T-helper 2 cell treated with Interferon-gamma antibody and Interleukin-4, amounts not matched to agents 100 ng/mL and 5 ng/mL, for 36 hours (primary cell): ENCODE data around the gene SCN7A. TPM values are rescaled to one million over a fixed set of nuclear protein-coding genes. Genes with fewer than 3 reads are reported as not detected.

Experiments used
- intact Hi-C: fragments of 100-400 bp; cut with micrococcal nuclease; formaldehyde crosslinking; loops from one replicate; pipeline ENCODE4 v1.15.1; 2023
- total RNA-seq: library from RNA; stranded (reverse); gene quantifications from 2 replicates; pipeline ENCODE4 v1.2.3, GENCODE V29; 2022

Gene SCN7A
- total RNA-seq, 1 donor from 2014 or later: not detected

DNA sequence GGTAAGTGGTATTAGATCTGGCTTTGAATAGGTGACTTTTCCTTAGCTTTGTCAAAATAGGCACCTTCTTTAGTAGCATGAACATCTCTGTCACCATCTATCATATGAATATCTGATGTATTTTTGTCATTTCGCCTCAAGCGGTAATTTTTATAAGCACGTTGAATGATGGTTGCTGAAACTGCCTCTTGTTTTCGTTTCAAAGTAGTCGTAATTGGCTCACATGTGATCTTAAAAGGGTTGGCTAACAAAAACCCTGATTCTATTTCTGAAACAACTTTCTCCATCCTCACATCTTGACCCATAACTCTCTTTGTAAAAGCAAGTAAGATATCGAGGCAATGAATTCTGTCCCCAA lies 88.5 kb downstream of the SCN7A start:
- intact Hi-C loops: no loop called here

DNA sequence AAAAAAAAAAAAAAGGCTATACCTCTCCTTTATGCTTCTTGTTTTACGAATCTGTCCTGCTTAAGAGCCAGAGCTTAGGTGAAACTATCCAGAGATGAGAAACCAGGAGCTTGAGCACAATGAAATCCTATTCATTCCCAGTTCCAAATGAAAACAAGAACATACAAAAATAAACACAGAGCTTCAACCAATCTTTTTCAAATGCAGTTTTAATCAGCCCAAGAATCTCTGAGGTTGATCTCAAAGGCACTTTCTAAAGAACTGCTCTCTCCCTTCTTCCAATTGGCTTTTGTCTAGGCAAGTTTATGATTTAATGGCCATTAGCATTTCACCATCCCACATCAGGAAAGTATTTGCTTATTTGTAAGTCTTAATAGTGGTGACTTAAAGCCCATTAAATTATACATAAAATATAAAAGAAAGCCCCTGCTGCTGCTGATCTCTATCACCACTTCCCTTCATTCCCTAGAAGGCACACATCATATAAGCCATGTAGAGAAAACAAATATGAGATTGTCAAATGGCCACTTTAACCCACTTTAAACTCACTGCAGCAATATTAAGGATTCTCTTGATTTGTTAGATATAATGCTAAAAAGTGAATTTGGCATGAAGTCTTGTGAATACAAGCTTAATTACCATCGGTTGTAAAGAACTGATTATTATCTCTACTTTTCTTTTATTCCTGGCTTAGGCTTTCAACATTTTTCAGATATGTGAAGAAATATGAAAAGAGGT lies 89.0 kb downstream of the SCN7A start:
- intact Hi-C loops: no loop called here

DNA sequence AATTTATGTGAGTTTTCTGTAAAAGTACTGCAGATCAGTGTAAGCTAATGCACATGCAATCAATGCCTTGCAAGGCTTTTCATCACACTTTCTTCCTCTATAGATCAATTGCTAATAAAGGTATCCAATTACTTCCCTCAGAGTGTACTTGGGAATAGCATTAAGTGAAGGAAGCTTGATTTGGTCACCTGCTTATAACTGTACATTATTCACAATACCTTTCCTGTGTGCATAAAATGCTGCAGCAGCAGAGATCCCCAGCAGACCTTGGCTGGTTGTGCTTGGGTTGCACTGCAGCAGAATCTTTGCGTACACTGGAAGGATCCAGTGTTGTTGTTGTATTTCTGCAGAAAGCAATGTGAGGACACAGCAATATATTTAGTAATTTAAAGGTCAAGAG lies 99.8 kb downstream of the SCN7A start:
- intact Hi-C loops: no loop called here

DNA sequence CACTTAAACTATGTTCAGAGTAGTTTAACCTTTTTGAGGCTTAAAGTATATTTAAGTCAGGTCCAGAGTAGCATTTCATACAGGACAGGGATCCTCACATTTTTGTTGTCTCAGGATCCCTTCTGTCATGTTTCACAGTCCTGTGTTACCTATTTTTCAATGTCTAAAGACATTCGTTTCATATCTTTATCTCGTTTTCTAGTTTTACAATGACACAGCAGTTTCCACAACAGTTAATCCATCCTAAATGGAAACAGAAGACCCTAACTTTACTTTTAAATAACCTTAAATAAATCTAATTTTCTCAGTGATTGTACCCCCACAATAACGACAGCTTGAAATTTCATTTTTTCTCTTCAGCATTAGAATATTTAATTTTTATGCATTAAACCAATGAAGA lies 101.0 kb downstream of the SCN7A start:
- intact Hi-C loops: no loop called here

DNA sequence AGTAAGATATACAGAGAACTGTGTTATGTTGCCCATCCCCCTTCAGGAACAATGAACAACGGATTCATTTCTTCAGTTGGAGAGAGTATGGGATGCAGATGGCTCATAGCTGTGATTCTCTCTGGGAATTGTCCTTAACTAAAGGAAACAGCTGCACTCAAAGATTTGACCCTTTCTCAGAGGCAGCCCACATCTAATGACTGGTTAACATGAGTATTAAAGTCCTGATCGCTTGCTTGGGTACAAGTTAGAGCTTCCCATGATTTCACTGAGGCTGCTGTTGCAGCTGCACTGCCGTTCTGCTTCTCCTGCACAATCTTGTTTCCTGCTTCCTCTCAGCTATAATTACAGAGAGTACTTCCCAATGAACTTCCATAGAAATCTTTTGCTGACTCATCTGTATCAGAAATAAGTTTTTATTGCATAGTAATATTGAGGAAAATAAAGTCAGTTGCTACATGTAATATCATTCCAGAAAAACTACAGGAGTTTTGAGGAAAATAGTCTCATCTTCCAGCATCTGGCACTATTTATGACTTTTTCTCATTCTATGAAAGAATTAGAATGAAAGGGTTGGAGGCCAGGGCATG lies 105.5 kb downstream of the SCN7A start:
- intact Hi-C loops: no loop called here

DNA sequence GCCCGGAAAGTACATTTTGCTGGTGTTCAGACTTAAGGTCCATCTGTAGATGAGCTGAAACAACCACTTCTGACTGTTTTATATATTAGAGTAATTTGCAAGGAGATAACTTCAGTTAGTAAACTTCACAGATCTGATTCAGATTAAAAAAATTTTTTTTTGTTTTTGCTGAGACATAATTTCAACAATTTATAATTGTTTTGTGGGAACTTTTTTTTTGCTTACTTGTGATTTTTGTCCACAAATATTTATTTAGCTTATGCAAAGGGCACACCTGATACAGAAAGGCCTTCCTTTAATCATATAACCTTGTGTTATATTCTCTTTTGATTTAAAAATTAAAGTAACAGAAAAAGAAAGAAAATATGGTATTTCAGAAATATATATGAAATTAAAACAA lies 108.7 kb downstream of the SCN7A start:
- intact Hi-C loops: no loop called here

DNA sequence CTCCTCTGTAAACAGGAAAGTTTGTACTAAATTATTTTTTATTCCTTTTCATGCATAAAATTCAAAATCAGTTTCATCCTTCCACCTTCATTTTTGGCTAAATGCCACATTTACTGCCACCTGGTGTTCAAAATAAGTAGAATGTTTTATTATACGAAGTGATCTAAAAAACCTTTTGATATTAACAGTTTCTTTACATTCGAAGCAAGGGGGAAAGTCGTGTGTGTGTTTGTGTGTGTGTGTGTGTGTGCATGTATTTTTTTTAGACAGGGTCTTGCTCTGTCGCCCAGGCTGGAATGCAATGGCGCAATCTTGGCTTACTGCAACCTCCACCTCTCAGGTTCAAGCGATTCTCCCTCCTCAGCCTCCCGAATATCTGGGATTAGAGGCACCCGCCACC lies 109.3 kb downstream of the SCN7A start:
- intact Hi-C loops: loop anchor here (1.0 kb wide), 2 partner anchors 9 to 23 kb away; partner anchors contain the start of gene SCN9A

DNA sequence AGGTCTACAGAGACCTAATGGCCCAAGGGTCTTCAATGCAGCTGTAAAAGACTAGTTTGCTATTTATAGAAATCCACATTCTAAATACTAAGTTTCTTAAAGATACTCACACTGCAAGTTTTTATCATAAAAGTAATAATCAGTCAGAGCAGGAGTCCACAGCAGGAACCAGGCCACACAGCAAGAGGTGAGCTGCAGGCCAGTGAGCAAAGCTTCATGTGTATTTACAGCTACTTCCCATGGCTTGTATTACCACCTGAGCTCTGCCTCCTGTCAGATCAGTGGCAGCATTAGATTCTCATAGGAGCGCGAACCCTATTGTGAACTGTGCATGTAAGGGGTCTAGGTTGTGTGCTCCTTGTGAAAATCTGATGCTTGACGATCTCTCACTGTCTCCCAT lies 111.6 kb downstream of the SCN7A start:
- intact Hi-C loops: no loop called here

DNA sequence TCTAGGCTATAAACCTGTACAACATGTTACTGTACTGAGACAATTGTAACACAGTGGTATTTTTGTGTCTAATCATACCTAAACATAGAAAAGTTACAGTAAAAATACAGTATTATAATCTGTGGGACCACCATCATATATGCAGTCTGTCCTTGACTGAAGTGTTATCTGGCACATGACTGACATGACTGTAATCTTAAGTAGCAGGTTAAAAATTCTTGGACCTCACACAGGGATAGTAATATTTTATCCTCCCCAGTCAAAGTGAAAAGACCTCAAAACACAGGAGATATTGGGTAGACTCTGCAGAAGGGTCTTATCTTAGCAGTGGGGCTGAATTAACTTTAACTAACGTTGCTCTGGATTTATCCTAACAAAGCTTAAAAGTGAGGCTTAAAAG lies 113.4 kb downstream of the SCN7A start:
- intact Hi-C loops: no loop called here

DNA sequence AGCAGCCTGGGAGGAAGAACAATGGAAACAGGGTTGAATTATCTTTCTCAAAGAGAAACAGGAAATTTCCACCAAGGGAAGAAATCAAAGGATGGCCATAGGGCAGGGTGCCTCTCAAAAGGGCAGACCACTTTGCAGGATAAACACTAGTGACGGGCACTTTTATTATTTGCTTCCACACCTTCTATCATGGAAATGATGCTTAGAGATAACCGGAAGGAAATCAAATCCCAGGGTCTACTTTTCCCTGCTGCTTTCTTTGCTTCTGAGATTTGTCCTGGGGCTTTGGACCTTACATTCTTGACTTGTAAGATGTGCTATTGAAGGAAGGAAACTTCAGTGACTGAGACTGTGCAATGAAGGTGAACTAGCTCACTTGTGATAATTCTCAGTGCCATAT lies 117.2 kb downstream of the SCN7A start:
- intact Hi-C loops: no loop called here

DNA sequence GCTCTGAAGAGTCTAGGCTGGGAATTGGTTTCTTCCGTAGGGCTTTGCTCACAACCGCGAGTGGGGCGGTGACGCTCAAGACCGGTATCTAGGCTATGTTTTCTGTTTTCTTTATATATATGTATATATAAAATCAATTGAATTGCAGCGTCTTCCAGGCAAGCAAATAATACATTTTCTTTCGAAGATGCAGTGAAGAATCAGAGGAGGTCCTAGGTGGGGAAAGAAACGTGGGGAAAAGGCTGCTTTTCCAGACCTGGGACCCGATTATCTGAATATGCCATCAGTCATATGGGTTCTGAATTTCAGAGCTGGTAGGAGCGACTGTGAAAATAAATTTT lies 117.6 kb downstream of the SCN7A start:
- intact Hi-C loops: no loop called here

DNA sequence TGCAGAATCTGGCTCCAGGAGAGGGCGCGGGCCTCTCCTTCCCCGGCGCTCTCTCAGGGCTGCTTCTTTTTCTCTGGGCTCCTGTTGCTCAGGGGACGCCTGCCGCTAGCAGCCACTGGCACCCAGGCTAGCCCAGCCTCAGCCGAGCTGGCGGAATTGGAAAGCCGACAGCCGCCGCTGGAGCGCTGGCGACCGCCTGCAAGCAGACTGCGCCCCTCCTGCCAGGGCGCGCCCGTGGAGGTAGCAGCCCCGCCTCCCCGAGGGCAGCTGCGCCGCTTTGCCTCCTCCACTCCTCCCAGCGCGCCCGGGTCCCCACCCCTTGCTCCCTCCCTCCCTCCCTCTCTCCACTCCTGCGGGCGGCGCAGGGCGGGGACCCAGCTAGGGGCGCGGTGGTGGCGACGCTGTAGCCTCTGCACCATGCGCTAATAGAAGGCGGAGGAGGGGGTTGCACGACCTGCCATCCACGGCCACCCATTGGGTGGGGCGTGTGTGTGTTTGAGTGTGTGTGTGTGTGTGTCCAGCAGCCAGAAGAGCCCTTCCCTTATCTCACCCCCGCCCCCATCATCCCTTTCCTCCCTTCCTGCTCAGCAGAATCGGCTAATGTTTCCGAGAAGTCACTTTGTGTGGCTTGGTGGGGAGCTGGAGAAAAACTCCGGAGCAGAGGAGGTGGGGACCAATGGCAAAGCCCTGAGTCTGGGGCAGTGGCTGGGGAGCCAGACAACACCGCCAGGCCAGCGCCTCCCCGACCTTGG lies 118.1 kb downstream of the SCN7A start, which contains the start of gene SCN9A:
Gene SCN9A (minus strand): TSS at position 209 of the 752 bp plus-strand sequence. CDS start 64,188 bp downstream, outside the sequence.
- intact Hi-C loops: loop anchor here (1.0 kb wide), 1 partner anchor 8 kb away; no protein-coding TSS in a partner anchor

DNA sequence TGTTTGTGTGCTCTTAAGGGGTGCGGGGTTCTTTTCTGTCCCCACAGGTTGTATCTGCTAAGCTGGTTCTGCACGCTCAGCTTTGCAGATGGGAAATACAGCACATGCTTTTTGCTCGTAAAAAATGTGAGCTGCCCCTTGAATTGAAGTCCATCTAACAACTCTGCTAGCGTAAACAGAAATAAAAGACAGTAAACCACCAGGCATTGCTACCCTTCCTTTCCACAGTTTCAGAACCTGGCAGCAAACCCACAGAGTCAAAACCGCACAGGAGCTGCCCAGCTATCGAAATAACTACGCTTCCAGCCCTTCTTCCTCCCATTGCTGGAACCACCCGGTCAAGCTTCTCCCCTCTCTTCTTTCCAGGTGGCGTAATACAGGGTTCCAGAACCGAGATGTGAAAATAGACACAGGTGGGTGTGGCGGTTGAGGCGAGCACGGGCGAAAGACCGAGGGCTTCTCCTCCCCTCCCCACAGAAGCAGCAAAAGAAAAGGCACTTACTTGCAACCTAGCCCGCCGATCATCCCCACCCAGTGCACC lies 118.8 kb downstream of the SCN7A start:
- intact Hi-C loops: loop anchor here (1.0 kb wide), 1 partner anchor 9 kb away; no protein-coding TSS in a partner anchor

DNA sequence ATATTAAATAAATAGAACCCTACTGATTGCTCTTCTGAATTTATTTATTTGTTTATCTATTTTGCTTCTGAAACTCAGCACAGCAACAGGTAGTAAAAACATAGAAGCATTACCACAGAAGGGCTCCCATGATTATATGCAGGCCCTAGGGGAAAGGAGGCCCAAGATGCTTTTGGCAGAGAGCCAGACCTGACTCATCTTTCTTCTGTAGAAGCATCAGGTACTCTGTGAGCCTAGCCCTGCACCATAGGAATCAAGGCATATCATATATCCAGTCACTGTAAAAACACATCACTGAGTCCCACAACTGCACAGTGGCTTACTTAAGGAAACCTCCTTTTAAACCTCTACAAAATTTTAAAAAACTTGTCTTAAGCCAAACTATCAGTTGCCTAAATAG lies 120.1 kb downstream of the SCN7A start:
- intact Hi-C loops: loop anchor here (5.0 kb wide), 1 partner anchor 143 kb away; no protein-coding TSS in a partner anchor

DNA sequence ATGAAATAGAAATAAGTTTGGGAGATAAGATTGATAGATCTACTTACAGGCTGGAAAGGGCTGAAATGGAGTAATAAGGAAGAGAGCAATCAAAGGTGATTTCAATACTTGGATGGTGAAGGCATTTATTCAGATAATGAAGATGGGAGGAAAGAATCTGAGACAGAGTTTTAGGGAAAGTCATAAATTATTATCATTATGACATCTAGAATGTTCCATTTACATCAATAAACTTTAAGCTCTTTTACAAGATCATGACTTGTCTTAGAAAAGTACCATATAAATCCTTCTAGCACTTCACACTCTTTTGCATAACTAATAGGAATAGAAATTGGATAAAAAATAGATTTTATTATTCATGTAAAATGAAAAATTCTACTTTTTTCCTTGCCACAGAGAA lies 120.5 kb downstream of the SCN7A start:
- intact Hi-C loops: loop anchor here (5.0 kb wide), 1 partner anchor 144 kb away; no protein-coding TSS in a partner anchor

DNA sequence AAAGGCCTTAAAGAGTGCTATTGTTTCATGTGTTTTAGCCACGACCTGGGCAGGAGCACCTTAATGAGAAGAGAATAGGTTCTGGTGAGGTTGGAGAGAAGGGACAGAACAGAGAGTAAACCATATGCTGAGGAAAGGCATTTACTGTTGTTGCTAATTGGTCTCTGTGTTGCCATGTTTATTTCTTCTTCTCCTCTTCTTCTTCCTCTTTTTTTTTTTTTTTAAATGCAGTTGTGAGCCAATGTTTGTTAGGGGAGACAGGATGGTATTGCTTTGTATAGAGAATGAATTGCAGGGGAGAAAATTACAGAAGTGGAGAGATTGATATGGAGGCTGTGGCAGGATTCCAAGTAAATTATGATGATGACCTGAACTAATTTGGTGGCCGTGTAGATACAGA lies 120.9 kb downstream of the SCN7A start:
- intact Hi-C loops: loop anchor here (5.0 kb wide), 1 partner anchor 144 kb away; no protein-coding TSS in a partner anchor

DNA sequence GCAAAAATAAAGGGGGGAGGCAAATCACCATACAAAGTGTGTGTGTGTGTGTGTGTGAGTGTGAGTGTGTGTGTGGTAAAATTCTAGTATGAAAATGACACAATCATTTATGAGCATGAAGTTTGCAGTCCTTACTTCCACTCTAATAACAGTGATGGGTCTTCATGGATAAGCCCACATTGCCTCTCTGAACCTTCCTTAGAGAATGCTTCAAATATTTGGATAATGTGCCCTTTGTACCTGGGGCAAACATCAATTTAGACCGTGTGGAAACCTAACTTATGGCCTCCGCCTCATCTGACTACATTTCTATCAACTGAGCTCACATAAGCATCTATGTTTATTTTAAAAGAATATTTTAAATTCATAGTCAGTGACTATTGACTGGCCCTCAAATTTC lies 122.0 kb downstream of the SCN7A start:
- intact Hi-C loops: loop anchor here (5.0 kb wide), 1 partner anchor 145 kb away; no protein-coding TSS in a partner anchor

DNA sequence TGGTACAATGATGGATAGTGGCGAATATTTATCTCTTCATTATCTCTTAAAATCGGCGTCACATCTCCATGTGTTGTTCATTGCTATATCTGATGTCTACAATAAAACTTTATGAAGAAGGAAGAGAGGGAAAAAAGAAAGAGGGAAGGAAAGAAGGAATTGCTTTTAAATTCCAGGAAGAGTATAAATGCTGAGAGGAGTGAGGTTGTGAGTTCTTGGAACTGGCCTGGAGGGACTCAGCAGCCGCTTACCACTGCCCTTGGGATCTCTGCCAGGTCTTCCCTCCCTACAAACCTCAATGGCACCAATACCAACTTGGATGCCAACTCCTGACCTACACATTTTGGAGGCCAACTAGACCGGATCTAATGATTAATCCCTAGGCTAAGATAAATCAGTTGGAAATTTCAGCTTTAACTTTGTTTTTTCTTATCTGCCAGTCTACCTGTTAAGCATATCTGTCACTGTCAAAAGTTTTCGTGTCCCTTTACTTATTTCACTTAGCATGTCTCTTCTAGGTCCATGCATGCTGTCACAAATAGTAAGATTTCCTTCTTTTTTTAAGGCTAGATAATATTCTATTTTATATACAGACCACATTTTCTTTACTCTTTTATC lies 128.1 kb downstream of the SCN7A start:
- intact Hi-C loops: no loop called here

DNA sequence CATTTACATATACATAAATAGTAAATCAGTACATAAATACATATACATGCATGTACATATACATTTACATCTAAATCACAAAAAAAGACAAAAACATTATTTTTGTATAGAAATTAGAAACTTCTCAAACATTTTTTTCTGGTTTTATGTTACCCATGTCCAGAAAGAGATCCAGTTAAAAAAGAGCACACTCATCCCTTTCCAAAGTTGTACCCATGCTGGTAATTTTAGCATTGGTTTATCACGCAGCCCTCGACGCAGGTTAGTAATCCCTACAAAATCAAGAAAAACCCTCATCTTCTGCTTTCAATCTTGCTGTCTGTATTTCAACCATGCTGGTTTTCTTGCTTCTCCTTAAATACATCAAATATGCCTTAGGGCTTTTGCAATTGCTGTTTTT lies 128.8 kb downstream of the SCN7A start:
- intact Hi-C loops: no loop called here

DNA sequence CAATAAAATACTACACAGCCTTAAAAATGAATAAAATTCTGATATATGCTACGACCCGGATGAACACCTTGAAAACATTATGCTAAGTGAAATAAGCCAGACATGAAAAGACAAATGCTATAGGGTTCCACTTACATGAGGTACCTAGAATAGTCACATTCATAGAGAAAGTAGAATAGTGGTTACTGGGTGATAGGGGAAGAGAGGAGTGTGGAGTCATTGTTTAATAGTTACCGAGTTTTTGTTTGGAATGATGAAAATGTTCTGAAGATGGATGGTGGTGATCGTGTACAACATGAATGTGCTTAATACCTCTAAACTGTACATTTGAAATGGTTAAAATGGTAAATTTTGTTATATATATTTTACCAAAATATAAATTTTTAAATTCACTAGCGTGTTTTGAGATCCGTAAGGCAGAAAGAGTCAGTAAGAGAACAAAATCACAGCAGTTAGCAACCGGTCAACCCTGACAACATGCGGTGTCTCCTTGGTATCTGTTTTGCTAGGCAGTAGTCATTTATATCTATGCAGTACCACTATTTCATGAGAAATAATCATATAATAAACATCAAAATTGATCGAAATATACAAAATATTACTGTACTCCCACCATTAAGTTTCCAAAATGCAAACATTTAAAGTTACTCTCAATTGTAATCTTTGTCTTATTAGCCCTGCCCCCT lies 129.4 kb downstream of the SCN7A start:
- intact Hi-C loops: no loop called here
